GM12878 (cell line): ENCODE measurements around the gene KCND2. TPM values are rescaled to one million over a fixed set of nuclear protein-coding genes. Genes with fewer than 3 reads are reported as not detected.

ENCODE experiments used
- ATAC-seq: fragments of 200-7000 bp; cut with Tn5 transposase; 3 replicates; pipeline ENCODE4 v1.9.1; 2020; ENCODE audit warnings: mild to moderate bottlenecking, moderate library complexity
- BruUV-seq: library from RNA; stranded (reverse); fragments of 400-500 nt; replicated peaks from 2 replicates; lab custom pipeline; 2021; lab: Mats Ljungman, UMichigan
- CTCF ChIA-PET: fragments of 300-600 bp; sonication (Branson Sonifier 250); formaldehyde crosslinking; extraction: SDS; loops from one replicate; lab custom pipeline; 2021; ENCODE audit warnings: inconsistent platforms; lab: Yijun Ruan, JAX
- POLR2A ChIA-PET: fragments of 350-600 bp; formaldehyde crosslinking; extraction: SDS; loops from one replicate; lab custom pipeline; 2021; ENCODE audit warnings: inconsistent platforms; lab: Charles Lee
- RAD21 ChIA-PET: fragments of 300-600 bp; sonication (Branson Sonifier 250); formaldehyde crosslinking; loops from one replicate; lab custom pipeline; 2023; ENCODE audit warnings: antibody characterized with exemption; ENCODE audit not compliant: unreplicated experiment; lab: Charles Lee
- SMC1A ChIA-PET: fragments of 300-600 bp; sonication (Branson Sonifier 250); formaldehyde crosslinking; loops from one replicate; lab custom pipeline; 2023; ENCODE audit not compliant: unreplicated experiment, uncharacterized antibody; lab: Charles Lee
- DNase-seq: peaks from one replicate; pipeline ENCODE4 v3.0.0-alpha.2; 2011; ENCODE audit warnings: low read depth, low spot score
- FAIRE-seq: peaks from 3 replicates; lab custom pipeline; 2011; peaks lifted over from hg19 to GRCh38; lab: Jason Lieb, UNC
- H2AFZ ChIP-seq: 2 replicates; pipeline ENCODE4 v1.6.0; 2011; ENCODE audit warnings: low read depth, low read length, control low read depth; ENCODE audit not compliant: control insufficient read depth
- H3K27ac ChIP-seq: 2 replicates; pipeline ENCODE4 v1.5.1; 2011; ENCODE audit warnings: control low read depth; ENCODE audit not compliant: control insufficient read depth, insufficient read depth
- H3K27me3 ChIP-seq, 2 experiments: replicated peaks in 1 of 2; 2 replicates each; pipeline versions ENCODE4 v1.6.0 to v1.6.1; 2011; ENCODE audit warnings: low read length in 1 of 2; ENCODE audit not compliant: control insufficient read depth in 2 of 2, insufficient read depth in 2 of 2
- H3K36me3 ChIP-seq, 2 experiments: 2 replicates each; pipeline ENCODE4 v1.5.1; 2011; ENCODE audit warnings: low read length in 1 of 2; ENCODE audit not compliant: control insufficient read depth in 2 of 2, insufficient read depth in 2 of 2
- H3K4me1 ChIP-seq: 2 replicates; pipeline ENCODE4 v1.6.1; 2011; ENCODE audit warnings: mild to moderate bottlenecking, low read length, moderate library complexity, mixed read lengths; ENCODE audit not compliant: control insufficient read depth, insufficient read depth
- H3K4me2 ChIP-seq: 2 replicates; pipeline ENCODE4 v1.6.0; 2011; ENCODE audit warnings: control low read depth; ENCODE audit not compliant: control insufficient read depth, insufficient read depth
- H3K4me3 ChIP-seq: fragments of 200-600 bp; sonication (generic); 2 replicates; pipeline ENCODE4 v1.5.1; 2016
- H3K79me2 ChIP-seq: 2 replicates; pipeline ENCODE4 v1.6.0; 2011; ENCODE audit warnings: low read length; ENCODE audit not compliant: control insufficient read depth, insufficient read depth
- H3K9ac ChIP-seq: 2 replicates; pipeline ENCODE4 v1.8.0; 2011; ENCODE audit warnings: low read length, control low read depth, mixed read lengths; ENCODE audit not compliant: control insufficient read depth, insufficient read depth
- H3K9me3 ChIP-seq: replicated peaks from 3 replicates; pipeline ENCODE4 v1.5.1; 2011; ENCODE audit warnings: mild to moderate bottlenecking, low read length; ENCODE audit not compliant: control insufficient read depth, insufficient read depth
- H4K20me1 ChIP-seq: 2 replicates; pipeline ENCODE4 v1.6.0; 2011; ENCODE audit not compliant: control insufficient read depth, insufficient read depth
- DPF2 ChIP-seq: fragments of 450-650 bp; IDR thresholded peaks from 2 replicates; pipeline ENCODE4 v1.6.1; 2017; ENCODE audit warnings: mild to moderate bottlenecking
- FOXM1 ChIP-seq: IDR thresholded peaks from 2 replicates; pipeline ENCODE4 v1.6.1; 2012; ENCODE audit warnings: low read depth, mild to moderate bottlenecking, inconsistent platforms, low read length, moderate library complexity
- HDAC6 ChIP-seq: fragments of 200-600 bp; sonication (generic); IDR thresholded peaks from one replicate; pipeline ENCODE4 v1.8.0; 2017; ENCODE audit warnings: antibody characterized with exemption; ENCODE audit not compliant: unreplicated experiment
- PKNOX1 ChIP-seq: fragments of 450-650 bp; IDR thresholded peaks from 2 replicates; pipeline ENCODE4 v1.6.1; 2016; ENCODE audit warnings: mild to moderate bottlenecking
- RAD51 ChIP-seq: fragments of 450-650 bp; IDR thresholded peaks from 2 replicates; pipeline ENCODE4 v1.6.1; 2016; ENCODE audit warnings: moderate library complexity, mild to moderate bottlenecking, inconsistent platforms
- TCF7 ChIP-seq: IDR thresholded peaks from 2 replicates; pipeline ENCODE4 v1.6.1; 2014; ENCODE audit warnings: antibody characterized with exemption, borderline replicate concordance
- WGBS: methylation state at CpG from one replicate; pipeline ENCODE4 v1.1.6; 2016; ENCODE audit warnings: low lambda C conversion rate; ENCODE audit not compliant: insufficient replicate concordance, insufficient coverage; ENCODE audit errors: missing lambda C conversion rate; 5-methylcytosine and 5-hydroxymethylcytosine counted together
- in situ Hi-C: fragments of 300-500 bp; cut with MboI; formaldehyde crosslinking; loops from 9 replicates; pipeline ENCODE4 v1.14.3; 2018; ENCODE audit warnings: mixed read lengths
- intact Hi-C: fragments of 100-400 bp; cut with micrococcal nuclease; formaldehyde crosslinking; loops from one replicate; pipeline ENCODE4 v1.14.2; 2022; ENCODE audit not compliant: unreplicated experiment
- polyA plus RNA-seq, 11 experiments: library from polyadenylated mRNA; depleted of rRNA in 4 of 11; unstranded in 6 of 11; stranded (reverse) in 5 of 11; fragments of >200 nt; fragmentation: Nextera tagmentation in 4 of 11; fragmentation: Illumina TruSeq in 1 of 11; extraction: Ambion mirVana in 4 of 11; extraction: Trizol in 1 of 11; gene quantifications; 1 replicate in 1 of 11; 2 replicates in 10 of 11; pipeline versions ENCODE4 v1.2.1 to v1.2.3, GENCODE V29; 2011 to 2016; ENCODE audit warnings: inconsistent platforms in 2 of 11, missing spikeins in 2 of 11, low read depth in 1 of 11
- total RNA-seq, 4 experiments: library from RNA; depleted of rRNA in 3 of 4; stranded (reverse); fragments of >200 nt in 3 of 4; fragmentation: Illumina TruSeq in 1 of 4; extraction: Trizol in 1 of 4; gene quantifications; 2 replicates each; pipeline versions ENCODE4 v1.2.1 to v1.2.3, GENCODE V29; 2013 to 2021

KCND2 gene
- total and polyA plus RNA-seq, 10 of the 15 experiments (the other 5 are each of a cell fraction or from before 2014, with no cell fraction given) = 3.6 to 22.3 (median 6.3) TPM

- RAD21 ChIA-PET = no interaction called here
- SMC1A ChIA-PET = no interaction called here
- peaks cover 12% of the 10 kb centered on the region; the same call in 1 of the 2 replicates for H3K4me1 ChIP-seq
- no peak overlapping the region for H3K4me2 ChIP-seq
- no peak for DNase-seq
- CTCF ChIA-PET = no interaction called here
- in situ Hi-C loops = no loop called here
- H3K9ac ChIP-seq = no peak overlapping the region
- ATAC-seq = peak; percentile 42
- no peaks in the 10 kb centered on the region for H3K9me3 ChIP-seq
- no peaks in the 10 kb centered on the region for H3K36me3 ChIP-seq
- H3K79me2 ChIP-seq = no peaks in the 10 kb centered on the region
- peak overlapping the region; percentile 10 for H2AFZ ChIP-seq
- BruUV-seq = no TSS peak
- no peaks in the 10 kb centered on the region for H3K27me3 ChIP-seq
- 1% methylated on average over 4 of the region's 4 CpGs for WGBS
- intact Hi-C loops = no loop called here
- no peak for FAIRE-seq
- no peak overlapping the region for H3K27ac ChIP-seq
- no peaks in the 10 kb centered on the region for H4K20me1 ChIP-seq
- POLR2A ChIA-PET = no interaction called here
- no peak for TF ChIP-seq DPF2
- 0 out of 2 replicates have a peak, but pooled peaks have one; percentile 13 for TF ChIP-seq TCF7
- 0 out of 2 replicates have a peak, but pooled peaks have one; percentile 15 for TF ChIP-seq PKNOX1
- TF ChIP-seq FOXM1 = no peak
- TF ChIP-seq HDAC6 = no peak
- peak; percentile 78; the same call in 1 of the 2 replicates for TF ChIP-seq RAD51
- H3K4me3 ChIP-seq = no peak overlapping the region
Measured at GRCh38 chr7:120547605-120548004, 274.6 kb downstream of the KCND2 start.
